H9 (cell line): ENCODE measurements around the gene NEK6. TPM values are rescaled to one million over a fixed set of nuclear protein-coding genes. Genes with fewer than 3 reads are reported as not detected.
A peak's percentile ranks its signal among the peaks of the same experiment; 100 is the strongest.

Source experiments
- DNase-seq: peaks from one replicate; pipeline ENCODE4 v3.0.0-alpha.2; 2017
- H2AFZ ChIP-seq: one replicate; pipeline ENCODE4 v1.6.1; 2013; ENCODE audit warnings: mild to moderate bottlenecking, low read length, control low read depth, moderate library complexity
- H2AK5ac ChIP-seq: 2 replicates; pipeline ENCODE4 v1.6.1; 2013; ENCODE audit warnings: low read length, control low read depth, mixed read lengths; ENCODE audit not compliant: insufficient read length
- H2BK120ac ChIP-seq: one replicate; pipeline ENCODE4 v1.6.1; 2013; ENCODE audit warnings: low read depth, mild to moderate bottlenecking, low read length, control low read depth, inconsistent platforms; ENCODE audit not compliant: poor library complexity, severe bottlenecking
- H2BK12ac ChIP-seq: 2 replicates; pipeline ENCODE4 v1.6.1; 2013; ENCODE audit warnings: low read length, control low read depth, mixed read lengths, low read depth; ENCODE audit not compliant: insufficient read length
- H2BK15ac ChIP-seq: 2 replicates; pipeline ENCODE4 v1.6.1; 2013; ENCODE audit warnings: low read depth, low read length, control low read depth
- H2BK20ac ChIP-seq: one replicate; pipeline ENCODE4 v1.6.1; 2013; ENCODE audit warnings: low read depth, mild to moderate bottlenecking, low read length, control low read depth, inconsistent platforms; ENCODE audit not compliant: poor library complexity, severe bottlenecking
- H2BK5ac ChIP-seq: 2 replicates; pipeline ENCODE4 v1.6.1; 2013; ENCODE audit warnings: low read length, control low read depth, mixed read lengths; ENCODE audit not compliant: insufficient read length
- H3K14ac ChIP-seq: 2 replicates; pipeline ENCODE4 v1.6.1; 2013; ENCODE audit warnings: low read length, control low read depth; ENCODE audit not compliant: insufficient read depth
- H3K18ac ChIP-seq: 2 replicates; pipeline ENCODE4 v1.6.1; 2013; ENCODE audit warnings: low read depth, mild to moderate bottlenecking, mixed read lengths, low read length, control low read depth; ENCODE audit not compliant: insufficient read length
- H3K23ac ChIP-seq: 2 replicates; pipeline ENCODE4 v1.6.1; 2013; ENCODE audit warnings: low read length, control low read depth, mixed read lengths, low read depth; ENCODE audit not compliant: insufficient read length
- H3K23me2 ChIP-seq: 2 replicates; pipeline ENCODE4 v1.6.1; 2013; ENCODE audit warnings: low read depth, mild to moderate bottlenecking, mixed read lengths, low read length, control low read depth; ENCODE audit not compliant: insufficient read length, poor library complexity, severe bottlenecking
- H3K27ac ChIP-seq: 2 replicates; pipeline ENCODE4 v1.5.1; 2013; ENCODE audit warnings: low read length, control low read depth, mixed read lengths, low read depth; ENCODE audit not compliant: insufficient read length
- H3K27me3 ChIP-seq: 2 replicates; pipeline ENCODE4 v1.6.1; 2013; ENCODE audit warnings: low read length, control low read depth, inconsistent platforms; ENCODE audit not compliant: insufficient read depth
- H3K4ac ChIP-seq: 2 replicates; pipeline ENCODE4 v1.6.1; 2013; ENCODE audit warnings: low read depth, mild to moderate bottlenecking, control low read depth, inconsistent platforms, low read length, moderate library complexity
- H3K4me1 ChIP-seq: 2 replicates; pipeline ENCODE4 v1.6.1; 2013; ENCODE audit warnings: low read length, control low read depth, inconsistent platforms; ENCODE audit not compliant: insufficient read depth
- H3K4me2 ChIP-seq: 2 replicates; pipeline ENCODE4 v1.6.1; 2013; ENCODE audit warnings: low read length, control low read depth, mixed read lengths; ENCODE audit not compliant: insufficient read length, insufficient read depth
- H3K56ac ChIP-seq: 2 replicates; pipeline ENCODE4 v1.6.1; 2013; ENCODE audit warnings: low read depth, mild to moderate bottlenecking, mixed read lengths, low read length, control low read depth; ENCODE audit not compliant: insufficient read length
- H3K79me1 ChIP-seq: 2 replicates; pipeline ENCODE4 v1.6.1; 2013; ENCODE audit warnings: low read depth, mild to moderate bottlenecking, moderate library complexity, low read length, control low read depth, inconsistent platforms; ENCODE audit not compliant: insufficient read depth, poor library complexity, severe bottlenecking
- H3K79me2 ChIP-seq: 2 replicates; pipeline ENCODE4 v1.6.1; 2013; ENCODE audit warnings: low read length, control low read depth, inconsistent platforms; ENCODE audit not compliant: insufficient read depth
- H3K9ac ChIP-seq: 2 replicates; pipeline ENCODE4 v1.6.1; 2013; ENCODE audit warnings: low read length, control low read depth, mixed read lengths; ENCODE audit not compliant: insufficient read length; ENCODE audit errors: extremely low read depth
- H3K9me3 ChIP-seq: one replicate; pipeline ENCODE4 v1.6.1; 2013; ENCODE audit warnings: low read depth, low read length, inconsistent platforms; ENCODE audit not compliant: control insufficient read depth
- H3T11ph ChIP-seq: one replicate; pipeline ENCODE4 v1.6.1; 2013; ENCODE audit warnings: mild to moderate bottlenecking, low read length, control low read depth, inconsistent platforms
- H4K20me1 ChIP-seq: one replicate; pipeline ENCODE4 v1.6.1; 2013; ENCODE audit not compliant: control insufficient read depth, insufficient read length, insufficient read depth
- H4K5ac ChIP-seq: 2 replicates; pipeline ENCODE4 v1.6.1; 2013; ENCODE audit warnings: low read depth, mild to moderate bottlenecking, mixed read lengths, low read length, control low read depth; ENCODE audit not compliant: insufficient read length
- H4K8ac ChIP-seq: replicated peaks from 2 replicates; pipeline ENCODE4 v1.6.1; 2013; ENCODE audit warnings: low read length, control low read depth, mixed read lengths, low read depth; ENCODE audit not compliant: insufficient read length
- H4K91ac ChIP-seq: 2 replicates; pipeline ENCODE4 v1.6.1; 2013; ENCODE audit warnings: low read depth, mild to moderate bottlenecking, moderate library complexity, mixed read lengths, low read length, control low read depth; ENCODE audit not compliant: insufficient read length
- H3K27ac Mint-ChIP-seq, 3 experiments: 2 replicates in 2 of 3; 3 replicates in 1 of 3; pipeline ENCODE4 v1.8.0; 2020 to 2021; ENCODE audit warnings: mixed read lengths in 3 of 3, mild to moderate bottlenecking in 1 of 3, moderate library complexity in 1 of 3
- H3K27me3 Mint-ChIP-seq: 2 replicates; pipeline ENCODE4 v1.8.0; 2021; ENCODE audit warnings: low read depth, mild to moderate bottlenecking, moderate library complexity, mixed read lengths
- H3K36me3 Mint-ChIP-seq, 3 experiments: 2 replicates in 2 of 3; 3 replicates in 1 of 3; pipeline ENCODE4 v1.8.0; 2020 to 2021; ENCODE audit warnings: low read depth in 3 of 3, mixed read lengths in 3 of 3; ENCODE audit not compliant: insufficient read depth in 1 of 3
- H3K4me1 Mint-ChIP-seq, 2 experiments: 2 replicates each; pipeline ENCODE4 v1.8.0; 2020; ENCODE audit warnings: mixed read lengths in 2 of 2
- H3K4me3 Mint-ChIP-seq, 2 experiments: 2 replicates in 1 of 2; 3 replicates in 1 of 2; pipeline ENCODE4 v1.8.0; 2020 to 2021; ENCODE audit warnings: mild to moderate bottlenecking in 2 of 2, mixed read lengths in 2 of 2, moderate library complexity in 1 of 2
- H3K9me3 Mint-ChIP-seq, 2 experiments: 2 replicates in 1 of 2; 3 replicates in 1 of 2; pipeline ENCODE4 v1.8.0; 2020; ENCODE audit warnings: mild to moderate bottlenecking in 2 of 2, mixed read lengths in 2 of 2, moderate library complexity in 1 of 2
- CTCF ChIP-seq: fragments of 200-600 bp; sonication (generic); conservative IDR thresholded peaks from 3 replicates; pipeline ENCODE4 v1.8.0; 2021; ENCODE audit warnings: antibody characterized with exemption, mild to moderate bottlenecking
- WGBS: extraction: QIAGEN DNeasy Blood & Tissue Kit; methylation state at CpG from one replicate; pipeline ENCODE4 v1.1.7; 2013; ENCODE audit warnings: missing lambda C conversion rate, low lambda C conversion rate, mixed read lengths; ENCODE audit not compliant: insufficient read length; ENCODE audit errors: extremely low coverage; 5-methylcytosine and 5-hydroxymethylcytosine counted together
- total RNA-seq: library from RNA; stranded (reverse); gene quantifications from 2 replicates; pipeline ENCODE4 v1.2.1, GENCODE V29; 2021

NEK6 gene
- total RNA-seq, 1 experiment from 2014 or later, result 14.3 TPM

GRCh38 chr9:124254261-124254682 is 3.5 kb upstream of the NEK6 start:
- no peak overlapping the region for H3T11ph ChIP-seq
- no CpG with 5 or more reads among the region's 10 CpGs for WGBS
- H2BK12ac ChIP-seq, result no peak overlapping the region
- no peak overlapping the region for H3K18ac ChIP-seq
- H3K9me3 Mint-ChIP-seq, result peaks cover 0 to 4% of the 10 kb centered on the region in 2 experiments; a peak in 2 of 5 replicates
- no peak overlapping the region for H3K23ac ChIP-seq
- no peaks in the 10 kb centered on the region for H3K9me3 ChIP-seq
- no peaks in the 10 kb centered on the region for H4K20me1 ChIP-seq
- H4K91ac ChIP-seq, result no peak overlapping the region
- no peaks in the 10 kb centered on the region; the same call in 1 of the 2 replicates for H3K4me1 ChIP-seq
- H3K23me2 ChIP-seq, result peaks cover 11% of the 10 kb centered on the region
- no peak overlapping the region for H4K8ac ChIP-seq
- no peaks in the 10 kb centered on the region for H3K27me3 ChIP-seq
- no peak overlapping the region for H2BK5ac ChIP-seq
- H3K27me3 Mint-ChIP-seq, result peaks cover 5% of the 10 kb centered on the region
- H3K79me1 ChIP-seq, result no peaks in the 10 kb centered on the region
- no peak overlapping the region for H3K14ac ChIP-seq
- no peaks in the 10 kb centered on the region for H3K36me3 Mint-ChIP-seq
- no peak for DNase-seq
- no peak overlapping the region for H2AK5ac ChIP-seq
- H3K9ac ChIP-seq, result no peak overlapping the region
- H2BK15ac ChIP-seq, result no peak overlapping the region
- H3K79me2 ChIP-seq, result no peaks in the 10 kb centered on the region
- TF ChIP-seq CTCF, result no peak
- no peak overlapping the region for H2AFZ ChIP-seq
- peak overlapping the region in 1 of 3 experiments; percentile 76; a peak in 2 of 7 replicates for H3K27ac Mint-ChIP-seq
- peaks cover 22 to 32% of the 10 kb centered on the region in 2 experiments for H3K4me1 Mint-ChIP-seq
- no peak overlapping the region for H2BK20ac ChIP-seq
- H3K4me3 Mint-ChIP-seq, result no peak overlapping the region
- H3K4me2 ChIP-seq, result no peak overlapping the region
- no peak overlapping the region for H3K27ac ChIP-seq
- H2BK120ac ChIP-seq, result no peak overlapping the region
- H4K5ac ChIP-seq, result no peak overlapping the region
- H3K4ac ChIP-seq, result no peak overlapping the region
- no peak overlapping the region for H3K56ac ChIP-seq
